ENCODE measurements around the gene NACC1.
"Not testable (repeated sequence)": the region's sequence is repeated elsewhere in the genome, so short reads cannot be mapped to it uniquely, and the experiment has no call there.

Gene NACC1

GRCh38 chr19:13171146-13171545 is 53.1 kb downstream of the NACC1 start:
- DNase-seq, result no peak

- DNase-seq, result peak; percentile 71
Observed at GRCh38 chr19:13172346-13173138, 54.5 kb downstream of the NACC1 start.

GRCh38 chr19:13173139-13173737 is 55.2 kb downstream of the NACC1 start:
- DNase-seq, result no peak

- DNase-seq, result no peak
Observed at GRCh38 chr19:13176345-13176744, 58.3 kb downstream of the NACC1 start.

- DNase-seq, result not testable (repeated sequence)
Observed at GRCh38 chr19:13177584-13177983, 59.5 kb downstream of the NACC1 start.

- DNase-seq, result not testable (repeated sequence)
Observed at GRCh38 chr19:13178291-13178690, 60.2 kb downstream of the NACC1 start.

- no peak for DNase-seq
Observed at GRCh38 chr19:13181747-13182388, 63.8 kb downstream of the NACC1 start.

GRCh38 chr19:13184926-13185325 is 66.9 kb downstream of the NACC1 start:
- DNase-seq, result not testable (repeated sequence)

- DNase-seq, result not testable (repeated sequence)
Observed at GRCh38 chr19:13185763-13186657, 67.9 kb downstream of the NACC1 start.

GRCh38 chr19:13186688-13187087 is 68.6 kb downstream of the NACC1 start:
- not testable (repeated sequence) for DNase-seq

- DNase-seq, result no peak
Observed at GRCh38 chr19:13187419-13187818, 69.4 kb downstream of the NACC1 start.

- DNase-seq, result no peak
Observed at GRCh38 chr19:13189600-13189999, 71.5 kb downstream of the NACC1 start.

Measured in T1000 (cell line).